LNCAP (cell line): ENCODE results near the gene PEX13.

ENCODE experiments used
- TF ChIP-seq, protein P1 (sequence below): fragments of 450-650 bp; IDR thresholded peaks from 2 replicates; pipeline ENCODE4 v1.5.1; 2017; ENCODE audit warnings: mild to moderate bottlenecking

The PEX13 gene

GRCh38 chr2:61065714-61066709, 48.5 kb downstream of the PEX13 start, which contains the start of gene SANBR:
SANBR (plus strand) TSS chr2:61065871; CDS start chr2:61070351, 4,480 bp downstream.
- TF ChIP-seq, protein P1, sequence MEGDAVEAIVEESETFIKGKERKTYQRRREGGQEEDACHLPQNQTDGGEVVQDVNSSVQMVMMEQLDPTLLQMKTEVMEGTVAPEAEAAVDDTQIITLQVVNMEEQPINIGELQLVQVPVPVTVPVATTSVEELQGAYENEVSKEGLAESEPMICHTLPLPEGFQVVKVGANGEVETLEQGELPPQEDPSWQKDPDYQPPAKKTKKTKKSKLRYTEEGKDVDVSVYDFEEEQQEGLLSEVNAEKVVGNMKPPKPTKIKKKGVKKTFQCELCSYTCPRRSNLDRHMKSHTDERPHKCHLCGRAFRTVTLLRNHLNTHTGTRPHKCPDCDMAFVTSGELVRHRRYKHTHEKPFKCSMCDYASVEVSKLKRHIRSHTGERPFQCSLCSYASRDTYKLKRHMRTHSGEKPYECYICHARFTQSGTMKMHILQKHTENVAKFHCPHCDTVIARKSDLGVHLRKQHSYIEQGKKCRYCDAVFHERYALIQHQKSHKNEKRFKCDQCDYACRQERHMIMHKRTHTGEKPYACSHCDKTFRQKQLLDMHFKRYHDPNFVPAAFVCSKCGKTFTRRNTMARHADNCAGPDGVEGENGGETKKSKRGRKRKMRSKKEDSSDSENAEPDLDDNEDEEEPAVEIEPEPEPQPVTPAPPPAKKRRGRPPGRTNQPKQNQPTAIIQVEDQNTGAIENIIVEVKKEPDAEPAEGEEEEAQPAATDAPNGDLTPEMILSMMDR = no peak

DNA sequence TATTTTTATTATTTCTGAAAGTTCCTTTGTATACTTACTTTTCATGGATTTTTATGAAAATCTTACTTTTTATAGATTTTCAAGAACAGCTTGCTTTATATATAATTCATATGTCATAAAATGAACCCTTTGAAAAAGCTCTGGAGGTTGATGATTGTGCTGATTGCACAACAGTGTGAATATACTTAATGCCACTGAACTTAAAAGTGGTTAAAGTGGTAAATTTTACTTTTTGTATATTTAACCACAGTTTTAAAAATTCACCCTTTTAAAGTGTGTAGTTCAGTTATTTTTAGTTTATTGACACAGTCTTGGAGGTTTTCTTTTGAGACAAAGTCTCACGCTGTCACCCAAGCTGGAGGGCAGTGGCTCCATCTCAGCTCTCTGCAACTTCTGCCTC, 56.6 kb downstream of the PEX13 start:
- TF ChIP-seq, protein P1 = no peak

DNA sequence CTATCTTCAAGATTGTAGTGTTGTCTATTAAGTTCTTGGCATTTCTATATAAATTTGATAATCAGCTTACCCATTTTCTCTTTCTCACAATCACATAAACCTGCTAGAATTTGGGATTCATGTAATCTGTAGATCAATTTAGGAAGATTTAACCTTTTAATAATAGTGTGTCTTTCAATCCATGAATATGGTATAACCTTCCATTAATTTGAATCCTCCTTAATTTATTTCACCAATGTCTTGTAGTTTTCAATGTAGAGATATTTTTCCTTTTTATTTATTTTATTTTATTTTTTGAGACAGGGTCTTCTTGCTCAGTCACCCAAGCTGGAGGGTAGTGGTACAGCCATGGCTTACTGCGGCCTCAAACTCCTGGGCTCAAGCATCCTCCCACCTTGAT, 68.4 kb downstream of the PEX13 start:
- TF ChIP-seq, protein P1 = no peak

DNA sequence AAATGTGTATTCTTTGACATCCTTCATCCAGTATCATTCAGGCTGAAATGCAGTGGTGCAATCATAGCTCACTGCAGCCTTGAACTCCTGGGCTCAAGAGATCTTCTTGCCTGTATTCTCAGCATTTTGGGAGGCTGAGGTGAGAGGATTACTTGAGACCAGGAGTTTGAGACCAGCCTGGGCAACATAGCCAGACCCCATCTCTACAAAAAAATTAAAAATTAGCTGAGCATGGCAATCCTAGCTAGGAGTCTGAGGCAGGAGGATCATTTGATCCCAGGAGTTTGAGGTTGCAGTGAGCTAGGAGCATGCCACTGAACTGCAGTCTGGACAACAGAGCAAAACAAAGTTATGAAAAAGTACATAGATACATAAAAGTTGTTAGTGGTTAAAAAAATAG, 72.3 kb downstream of the PEX13 start:
- TF ChIP-seq, protein P1 = no peak

DNA sequence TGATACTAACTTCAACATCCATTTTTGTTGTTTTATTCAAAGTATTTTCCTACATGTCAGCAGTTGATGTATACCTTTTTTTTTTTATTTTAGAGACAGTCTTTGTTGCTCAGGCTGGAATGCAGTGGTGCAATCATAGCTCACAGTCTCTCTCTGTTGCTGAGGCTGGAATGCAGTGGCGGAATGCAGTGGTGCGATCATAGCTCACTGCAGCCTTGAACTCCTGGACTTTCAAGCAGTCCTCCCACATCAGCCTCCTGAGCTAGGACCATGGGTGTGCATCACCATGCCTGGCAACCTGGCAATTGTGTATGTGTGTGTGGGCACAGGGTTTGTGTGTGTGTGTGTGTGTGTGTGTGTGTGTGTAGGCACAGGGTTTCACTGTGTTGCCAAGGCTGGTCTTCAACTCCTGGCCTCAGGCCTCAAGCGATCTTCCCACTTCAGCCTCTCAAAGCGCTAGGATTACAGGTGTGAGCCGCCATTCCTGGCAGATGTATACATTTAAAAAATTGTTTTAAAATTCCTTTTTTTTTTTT, 72.9 kb downstream of the PEX13 start:
- TF ChIP-seq, protein P1 = no peak

GRCh38 chr2:61091485-61091884, 74.0 kb downstream of the PEX13 start:
- TF ChIP-seq, protein P1 = no peak

DNA sequence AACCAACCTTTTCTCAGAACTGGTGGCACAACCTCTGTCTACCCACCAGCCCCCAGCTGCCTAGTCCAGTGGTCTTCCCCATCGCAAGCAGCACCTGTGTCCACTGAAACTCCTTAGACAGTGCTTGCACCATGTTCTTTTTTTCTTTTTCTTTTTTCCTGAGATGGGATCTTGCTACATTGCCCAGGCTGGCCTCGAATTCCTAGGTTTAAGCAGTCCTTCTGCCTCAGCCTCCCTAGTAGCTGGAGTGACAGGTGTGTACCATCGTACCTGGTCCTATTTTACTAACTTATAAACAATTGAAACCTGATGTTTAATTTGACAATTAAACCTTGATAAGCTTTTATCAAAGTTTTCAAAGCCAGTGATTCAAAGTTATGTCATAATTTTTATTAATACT, 78.9 kb downstream of the PEX13 start:
- TF ChIP-seq, protein P1 = no peak
